Measurements from ENCODE around the gene GALNT18. TPM values are rescaled to one million over a fixed set of nuclear protein-coding genes. Genes with fewer than 3 reads are reported as not detected.

GALNT18 gene
- total RNA-seq, 1 experiment from 2014 or later: 1.7 TPM

DNA sequence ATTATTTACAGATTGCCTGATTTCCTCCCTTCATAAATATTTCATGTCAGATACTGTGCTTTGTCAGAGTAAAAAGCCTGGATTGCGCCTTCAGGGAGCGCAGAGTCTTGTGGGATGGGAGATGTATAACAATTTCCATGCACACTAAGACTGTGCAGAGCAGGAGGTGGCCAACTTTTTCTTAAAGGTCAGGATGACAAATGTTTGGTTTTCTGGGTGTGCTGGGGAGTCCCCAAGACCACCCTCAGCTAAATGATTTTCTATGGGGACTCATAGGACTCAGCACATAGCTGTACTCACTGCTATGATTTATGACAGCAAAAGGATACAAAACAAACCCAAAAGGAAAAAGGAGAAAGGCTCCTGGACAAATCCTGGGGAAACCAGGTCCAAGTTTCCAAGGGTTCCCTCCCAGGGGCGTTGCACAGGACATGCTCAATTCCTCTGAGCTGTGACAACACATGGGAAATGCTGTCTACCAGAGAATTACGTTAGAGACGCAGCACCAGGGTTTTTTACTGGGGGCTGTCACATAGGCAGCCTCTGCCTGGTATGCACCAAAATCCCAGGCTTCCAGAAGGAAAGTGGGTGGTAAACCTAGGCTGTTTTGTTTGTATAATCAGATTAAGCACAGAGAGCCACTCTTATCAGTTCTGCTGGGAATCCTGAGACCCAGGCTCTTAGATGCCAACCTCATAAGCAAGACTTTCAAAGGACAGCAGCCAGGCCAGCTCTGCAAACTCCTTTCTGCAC is 327.8 kb downstream of the GALNT18 start:
- no peak overlapping the region for H2BK120ac ChIP-seq (ENCODE audit: low read depth, low read length, poor library complexity, severe bottlenecking)
- no CpG with 5 or more reads among the region's 5 CpGs for WGBS (ENCODE audit: extremely low coverage, insufficient read length, low lambda C conversion rate)
- H3K56ac ChIP-seq (ENCODE audit: insufficient read length, low read depth, low read length): no peak overlapping the region

More for the DNA sequence above, 327.8 kb downstream of the GALNT18 start:
- Histone ChIP-seq H2BK5ac (ENCODE audit: insufficient read length, low read length) (no peak overlapping the region), H3K9ac (ENCODE audit: extremely low read depth, insufficient read length, low read length) (no peak overlapping the region), H3K18ac (ENCODE audit: insufficient read length, low read depth, low read length) (no peak overlapping the region), H4K8ac (replicated peaks; ENCODE audit: insufficient read length, low read depth, low read length) (no peak overlapping the region), H3K4ac (ENCODE audit: low read depth, low read length) (no peak overlapping the region), H3K4me1 (ENCODE audit: insufficient read depth, low read length) (no peaks in the 10 kb centered on the region), H3K27me3 (ENCODE audit: insufficient read depth, low read length) (no peaks in the 10 kb centered on the region), H3K14ac (ENCODE audit: insufficient read depth, low read length) (no peak overlapping the region), H3K23ac (ENCODE audit: insufficient read length, low read depth, low read length) (no peak overlapping the region), H2BK20ac (ENCODE audit: low read depth, low read length, poor library complexity, severe bottlenecking) (no peak overlapping the region), H3K27ac (ENCODE audit: insufficient read length, low read depth, low read length) (no peak overlapping the region), H2AFZ (ENCODE audit: low read length) (no peak overlapping the region), H3K9me3 (ENCODE audit: control insufficient read depth, low read depth, low read length) (no peaks in the 10 kb centered on the region), H4K20me1 (ENCODE audit: control insufficient read depth, insufficient read depth, insufficient read length) (no peaks in the 10 kb centered on the region), H3K4me2 (ENCODE audit: insufficient read depth, insufficient read length, low read length) (no peak overlapping the region), H3T11ph (ENCODE audit: low read length) (no peak overlapping the region), H3K23me2 (ENCODE audit: insufficient read length, low read depth, low read length, poor library complexity, severe bottlenecking) (no peaks in the 10 kb centered on the region), H3K79me1 (ENCODE audit: insufficient read depth, low read depth, low read length, poor library complexity, severe bottlenecking) (no peaks in the 10 kb centered on the region), H3K79me2 (ENCODE audit: insufficient read depth, low read length) (no peaks in the 10 kb centered on the region), H4K5ac (ENCODE audit: insufficient read length, low read depth, low read length) (no peak overlapping the region), H2BK12ac (ENCODE audit: insufficient read length, low read depth, low read length) (no peak overlapping the region), H2AK5ac (ENCODE audit: insufficient read length, low read length) (no peak overlapping the region), H4K91ac (ENCODE audit: insufficient read length, low read depth, low read length) (no peak overlapping the region), H2BK15ac (ENCODE audit: low read depth, low read length) (no peak overlapping the region)
- H3K4me3 Mint-ChIP-seq: no peak overlapping the region
- DNase-seq: no peak
- peaks cover 0 to 5% of the 10 kb centered on the region in 2 experiments; a peak in 1 of 4 replicates for H3K4me1 Mint-ChIP-seq
- no peaks in the 10 kb centered on the region for H3K36me3 Mint-ChIP-seq (ENCODE audit: insufficient read depth in 1 of 3, low read depth in 3 of 3)
- H3K27me3 Mint-ChIP-seq (ENCODE audit: low read depth): peaks cover 6% of the 10 kb centered on the region
- no peaks in the 10 kb centered on the region for H3K9me3 Mint-ChIP-seq
- TF ChIP-seq, protein P1, sequence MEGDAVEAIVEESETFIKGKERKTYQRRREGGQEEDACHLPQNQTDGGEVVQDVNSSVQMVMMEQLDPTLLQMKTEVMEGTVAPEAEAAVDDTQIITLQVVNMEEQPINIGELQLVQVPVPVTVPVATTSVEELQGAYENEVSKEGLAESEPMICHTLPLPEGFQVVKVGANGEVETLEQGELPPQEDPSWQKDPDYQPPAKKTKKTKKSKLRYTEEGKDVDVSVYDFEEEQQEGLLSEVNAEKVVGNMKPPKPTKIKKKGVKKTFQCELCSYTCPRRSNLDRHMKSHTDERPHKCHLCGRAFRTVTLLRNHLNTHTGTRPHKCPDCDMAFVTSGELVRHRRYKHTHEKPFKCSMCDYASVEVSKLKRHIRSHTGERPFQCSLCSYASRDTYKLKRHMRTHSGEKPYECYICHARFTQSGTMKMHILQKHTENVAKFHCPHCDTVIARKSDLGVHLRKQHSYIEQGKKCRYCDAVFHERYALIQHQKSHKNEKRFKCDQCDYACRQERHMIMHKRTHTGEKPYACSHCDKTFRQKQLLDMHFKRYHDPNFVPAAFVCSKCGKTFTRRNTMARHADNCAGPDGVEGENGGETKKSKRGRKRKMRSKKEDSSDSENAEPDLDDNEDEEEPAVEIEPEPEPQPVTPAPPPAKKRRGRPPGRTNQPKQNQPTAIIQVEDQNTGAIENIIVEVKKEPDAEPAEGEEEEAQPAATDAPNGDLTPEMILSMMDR (conservative IDR thresholded peaks at IDR 0.05): no peak
- H3K27ac Mint-ChIP-seq: no peak overlapping the region
